GM19240 (cell line): ENCODE data around the gene PRKACA.
"Not testable (repeated sequence)": the region's sequence is repeated elsewhere in the genome, so short reads cannot be mapped to it uniquely, and the experiment has no call there.

Experiments used
- DNase-seq: peaks from one replicate; pipeline ENCODE4 v3.0.0; 2011; ENCODE audit warnings: low spot score; ENCODE audit not compliant: insufficient read length

Gene PRKACA

GRCh38 chr19:14147797-14148605, 30.4 kb upstream of the PRKACA start:
- peak; percentile 55 for DNase-seq

- DNase-seq, result no peak
Measured at GRCh38 chr19:14146789-14147216, 29.2 kb upstream of the PRKACA start.

GRCh38 chr19:14146169-14146568, 28.6 kb upstream of the PRKACA start:
- not testable (repeated sequence) for DNase-seq

GRCh38 chr19:14145381-14145780, 27.8 kb upstream of the PRKACA start:
- DNase-seq, result no peak

GRCh38 chr19:14142262-14143190, 25.0 kb upstream of the PRKACA start:
- DNase-seq, result no peak

GRCh38 chr19:14141041-14141440, 23.5 kb upstream of the PRKACA start:
- no peak for DNase-seq

GRCh38 chr19:14139944-14140343, 22.4 kb upstream of the PRKACA start:
- DNase-seq, result no peak

- no peak for DNase-seq
Measured at GRCh38 chr19:14138576-14139265, 21.2 kb upstream of the PRKACA start.

- peak; percentile 95 for DNase-seq
Measured at GRCh38 chr19:14136509-14137281, 19.1 kb upstream of the PRKACA start, which contains the start of gene ASF1B. ASF1B (minus strand) TSS chr19:14136589; CDS start chr19:14136456, 133 bp downstream.

- DNase-seq, result no peak
Measured at GRCh38 chr19:14135985-14136508, 18.5 kb upstream of the PRKACA start.

GRCh38 chr19:14135355-14135754, 17.8 kb upstream of the PRKACA start:
- DNase-seq, result no peak

GRCh38 chr19:14127929-14128509, 10.5 kb upstream of the PRKACA start:
- no peak for DNase-seq

- no peak for DNase-seq
Measured at GRCh38 chr19:14127176-14127575, 9.6 kb upstream of the PRKACA start.

- no peak for DNase-seq
Measured at GRCh38 chr19:14122924-14123323, 5.4 kb upstream of the PRKACA start.

GRCh38 chr19:14120497-14120780, 2.9 kb upstream of the PRKACA start:
- DNase-seq, result no peak

- no peak for DNase-seq
Measured at GRCh38 chr19:14119644-14120496, 2.3 kb upstream of the PRKACA start.

GRCh38 chr19:14119146-14119545, 1.6 kb upstream of the PRKACA start:
- no peak for DNase-seq

GRCh38 chr19:14118165-14119051, 846 bp upstream of the PRKACA start:
- DNase-seq, result no peak
